CD4-positive, alpha-beta T cell treated with Interleukin-4 for 4 hours (primary cell): Measurements from ENCODE around the gene COL9A3.

Experiments used
- DNase-seq: peaks from one replicate; pipeline ENCODE4 v3.0.0-alpha.2; 2020

The COL9A3 gene

GRCh38 chr20:62825986-62826645 lies 9.3 kb downstream of the COL9A3 start:
- DNase-seq, result no peak

GRCh38 chr20:62826646-62827310 lies 9.9 kb downstream of the COL9A3 start:
- DNase-seq, result no peak

- DNase-seq, result no peak
Measured at GRCh38 chr20:62827311-62828038, 10.6 kb downstream of the COL9A3 start.

DNA sequence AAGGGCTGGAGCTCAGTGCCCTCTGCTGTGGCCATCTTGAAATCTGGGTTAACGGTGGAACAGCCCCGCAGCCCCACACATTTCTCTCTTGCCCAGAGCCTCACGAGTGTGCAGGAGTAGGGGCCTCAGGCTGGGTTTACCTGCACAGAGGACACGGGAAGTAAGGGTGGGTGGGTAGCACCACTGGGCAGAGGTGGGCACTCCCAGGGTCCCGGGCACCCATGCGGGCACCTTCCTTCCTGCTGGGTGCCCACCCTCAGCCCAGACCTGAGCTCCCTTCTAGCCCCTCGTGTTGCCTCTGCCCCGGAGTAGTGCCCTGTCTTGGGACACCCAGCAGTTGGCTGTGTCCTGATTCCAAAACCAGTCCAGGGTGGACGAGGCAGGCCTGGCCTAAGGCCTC lies 11.2 kb downstream of the COL9A3 start:
- DNase-seq, result no peak

DNA sequence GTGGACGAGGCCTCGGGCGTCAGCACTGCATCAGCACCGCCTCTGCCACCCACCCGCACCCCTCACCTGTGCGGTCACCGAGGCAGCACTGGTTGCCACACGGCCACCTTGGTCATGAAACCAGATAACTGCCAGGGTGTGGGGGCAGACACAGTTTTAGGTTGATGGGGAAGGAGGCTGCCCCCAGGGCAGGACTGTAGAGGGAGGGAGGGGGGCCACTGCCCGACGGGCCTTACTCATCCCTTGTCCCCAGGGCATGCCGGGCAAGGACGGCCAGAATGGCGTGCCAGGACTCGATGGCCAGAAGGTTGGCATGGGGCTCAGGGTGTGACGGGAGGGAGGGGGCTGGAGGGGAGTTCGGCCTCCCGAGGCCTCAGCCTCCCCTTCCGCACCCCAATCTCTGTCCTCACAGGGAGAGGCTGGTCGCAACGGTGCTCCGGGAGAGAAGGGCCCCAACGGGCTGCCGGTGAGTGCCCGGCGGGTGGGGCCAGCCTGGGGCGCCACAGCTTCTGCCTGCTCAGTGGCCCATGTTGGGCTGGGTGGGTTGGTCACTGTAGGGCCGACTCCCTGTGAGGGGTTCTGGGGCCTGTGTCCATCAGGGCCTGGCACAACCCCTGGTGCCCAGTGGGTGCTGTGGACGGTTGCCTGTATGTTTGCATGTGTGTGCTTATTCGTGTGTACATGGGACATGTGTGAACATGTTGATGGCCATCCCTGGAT lies 11.8 kb downstream of the COL9A3 start:
- no peak for DNase-seq

- no peak for DNase-seq
Measured at GRCh38 chr20:62829231-62830230, 12.7 kb downstream of the COL9A3 start.

DNA sequence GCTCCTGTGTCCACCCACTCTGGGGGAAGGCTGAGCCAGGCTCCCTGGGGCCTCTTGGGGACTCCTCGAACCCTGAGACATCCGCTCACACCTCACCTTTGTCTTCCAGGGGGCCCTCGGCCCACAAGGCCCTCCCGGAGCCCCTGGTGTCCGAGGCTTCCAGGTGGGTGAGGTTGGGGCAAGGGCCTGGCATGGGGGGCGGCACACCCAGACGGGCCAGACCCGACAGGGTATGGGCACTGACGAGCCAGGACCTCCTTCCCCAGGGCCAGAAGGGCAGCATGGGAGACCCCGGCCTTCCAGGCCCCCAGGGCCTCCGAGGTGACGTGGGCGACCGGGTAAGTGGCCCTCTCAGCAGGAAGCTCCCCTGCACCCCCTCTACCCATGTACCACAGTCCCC lies 13.4 kb downstream of the COL9A3 start:
- no peak for DNase-seq

DNA sequence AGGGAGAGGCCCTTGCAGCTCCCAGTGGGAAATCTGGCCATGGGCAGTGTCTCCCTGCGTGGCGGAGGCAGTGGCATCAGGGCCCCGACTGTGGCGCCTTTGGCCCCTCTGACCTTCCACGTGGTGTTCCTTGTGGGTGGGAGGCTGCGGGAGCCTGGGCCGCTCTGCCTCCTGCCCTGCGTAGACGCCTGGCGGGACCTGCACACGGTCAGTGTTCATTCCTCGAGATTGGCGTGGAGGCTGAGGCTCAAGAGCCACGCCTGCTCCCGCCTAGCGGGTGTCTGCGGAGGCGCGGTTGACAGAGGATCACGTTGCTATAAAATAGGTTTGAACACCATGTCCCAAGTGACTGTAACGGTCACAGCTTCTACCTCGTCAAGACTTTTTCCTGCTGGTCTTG lies 14.0 kb downstream of the COL9A3 start:
- no peak for DNase-seq

GRCh38 chr20:62831361-62831788 lies 14.5 kb downstream of the COL9A3 start:
- no peak for DNase-seq

- no peak for DNase-seq
Measured at GRCh38 chr20:62831854-62832211, 15.0 kb downstream of the COL9A3 start.

- DNase-seq, result peak; percentile 15
Measured at GRCh38 chr20:62832212-62832922, 15.5 kb downstream of the COL9A3 start.

DNA sequence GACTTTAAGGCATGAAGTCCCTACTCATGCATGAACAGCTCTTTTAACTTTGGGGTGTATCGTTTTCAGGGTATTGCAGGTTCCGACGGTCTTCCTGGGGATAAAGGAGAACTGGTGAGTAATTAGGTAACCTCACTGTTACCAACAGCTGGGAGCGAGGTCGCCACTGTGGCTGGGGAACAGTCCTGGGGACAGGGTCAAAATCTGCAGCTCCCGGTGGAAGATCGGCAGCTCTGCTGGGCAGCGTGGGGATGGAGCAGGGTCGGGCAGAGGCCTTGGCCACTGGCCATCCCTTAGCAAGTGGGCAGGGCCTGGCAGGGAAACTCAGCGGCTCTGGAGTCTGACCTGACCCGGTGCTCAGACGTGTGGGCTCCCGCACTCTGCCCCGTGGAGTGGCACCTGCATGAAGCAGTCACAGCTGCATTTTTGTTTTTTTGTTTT lies 16.1 kb downstream of the COL9A3 start:
- DNase-seq, result no peak

DNA sequence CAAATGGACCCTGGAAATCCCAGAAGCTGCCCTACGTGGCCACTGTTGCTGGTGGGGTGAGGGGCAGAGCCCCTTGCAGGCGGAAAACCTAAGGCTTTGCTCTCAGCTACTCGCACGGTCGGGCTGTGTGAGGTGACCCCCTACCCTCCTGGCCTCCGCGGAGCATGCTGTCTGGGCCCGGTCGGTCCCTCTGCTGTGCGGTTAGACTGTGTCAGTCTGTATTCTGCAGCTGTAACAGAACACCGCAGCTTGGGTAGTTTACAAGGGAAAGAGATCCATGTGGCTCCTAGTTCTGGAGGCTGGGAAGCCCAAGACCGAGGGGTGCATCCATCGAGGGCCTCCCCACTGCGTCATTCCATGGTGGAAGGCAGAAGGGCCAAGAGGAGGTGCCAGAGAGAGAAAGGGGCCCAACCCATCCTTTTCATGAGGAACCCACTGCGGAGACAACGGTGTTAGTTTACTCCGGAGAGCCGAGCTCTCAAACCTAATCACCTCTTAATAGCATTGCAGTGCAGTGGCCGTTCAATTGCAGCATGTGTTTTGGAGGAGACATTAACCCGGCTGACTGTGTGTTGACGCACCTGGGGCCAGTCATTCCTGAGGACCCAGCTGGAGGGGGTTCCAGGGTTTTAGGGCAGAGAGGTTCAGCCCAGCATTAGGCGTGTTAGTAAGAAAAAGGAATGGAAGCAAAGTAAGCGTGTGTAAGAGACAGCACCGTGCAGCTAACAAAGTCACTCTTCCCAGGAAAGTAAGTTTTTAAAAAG lies 18.3 kb downstream of the COL9A3 start:
- DNase-seq, result no peak

- DNase-seq, result no peak
Measured at GRCh38 chr20:62835931-62836861, 19.3 kb downstream of the COL9A3 start.

DNA sequence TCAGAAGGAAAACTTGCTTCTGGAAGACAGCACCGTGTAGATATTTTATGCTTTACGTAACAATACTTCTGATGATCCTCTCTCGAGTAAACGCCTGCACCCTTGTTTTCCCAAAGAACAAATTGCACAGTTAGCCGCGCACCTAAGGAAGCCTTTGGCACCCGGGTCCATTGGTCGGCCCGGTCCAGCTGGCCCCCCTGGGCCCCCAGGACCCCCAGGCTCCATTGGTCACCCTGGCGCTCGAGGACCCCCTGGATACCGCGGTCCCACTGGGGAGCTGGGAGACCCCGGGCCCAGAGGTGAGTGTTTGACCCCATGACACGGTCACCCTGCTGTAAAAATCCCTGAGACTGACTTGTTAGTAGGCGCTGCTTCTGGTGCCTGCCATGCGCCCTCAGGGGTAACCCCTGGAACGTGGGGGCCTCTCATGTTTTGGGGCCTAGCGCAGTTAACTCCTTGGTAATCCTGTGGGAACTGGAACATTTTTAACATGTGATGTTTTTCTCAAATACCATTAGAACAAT lies 20.2 kb downstream of the COL9A3 start:
- DNase-seq, result no peak

- no peak for DNase-seq
Measured at GRCh38 chr20:62837790-62838127, 20.9 kb downstream of the COL9A3 start.

DNA sequence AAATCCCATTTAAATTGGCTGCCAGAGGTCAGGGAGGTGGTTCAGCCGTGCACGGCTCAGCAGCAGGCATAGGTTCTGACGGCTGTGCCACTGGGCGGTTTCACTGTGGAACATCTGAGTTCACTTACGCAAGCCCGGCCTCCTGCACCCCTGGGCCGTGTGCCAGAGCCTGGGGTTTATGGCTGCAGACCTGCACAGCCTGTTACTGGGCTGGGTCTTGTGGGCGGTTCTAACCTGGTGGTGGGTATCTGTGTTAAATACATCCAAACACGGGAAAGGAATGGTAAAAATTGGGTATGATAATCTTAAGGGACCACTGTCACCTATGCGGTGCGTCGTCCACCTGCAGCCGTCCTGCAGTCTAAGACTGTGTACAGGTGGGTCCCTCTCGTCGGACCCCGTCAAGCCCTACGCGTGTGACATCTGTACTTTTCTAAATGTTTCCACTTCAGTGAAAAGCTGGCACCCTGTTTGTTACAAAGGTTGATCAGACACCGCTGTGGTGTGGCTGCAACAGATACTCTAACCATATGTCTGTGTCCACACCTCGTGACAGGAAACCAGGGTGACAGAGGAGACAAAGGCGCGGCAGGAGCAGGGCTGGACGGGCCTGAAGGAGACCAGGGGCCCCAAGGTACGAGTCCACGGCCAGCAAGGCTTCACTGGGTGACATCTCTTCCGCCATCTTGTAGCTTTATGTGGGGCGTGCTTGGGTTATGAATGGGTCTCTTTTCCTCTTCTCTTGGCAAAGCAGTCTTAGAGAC lies 21.5 kb downstream of the COL9A3 start:
- DNase-seq, result no peak

- no peak for DNase-seq
Measured at GRCh38 chr20:62839261-62839660, 22.4 kb downstream of the COL9A3 start.

DNA sequence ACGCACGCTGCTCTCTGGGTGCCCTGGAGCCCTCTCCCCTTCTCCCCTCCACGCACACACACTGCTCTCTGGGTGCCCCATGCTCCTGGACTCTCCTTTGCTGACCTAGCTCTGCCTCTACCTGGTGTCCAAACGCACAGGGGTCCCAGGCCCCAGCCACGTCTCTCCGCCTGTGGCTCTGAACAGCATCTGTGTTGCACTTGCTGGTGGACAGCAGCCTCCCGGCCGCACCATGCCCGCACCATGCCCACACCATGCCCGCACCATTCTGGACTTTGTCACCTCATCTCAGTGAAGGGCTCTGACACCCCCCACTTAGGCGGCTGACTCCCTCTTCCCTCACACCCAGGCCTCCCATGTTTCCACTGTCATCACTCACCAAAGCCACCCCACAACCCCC lies 23.0 kb downstream of the COL9A3 start:
- DNase-seq, result no peak
